Measurements from ENCODE around the gene MFGE8. TPM values are rescaled to one million over a fixed set of nuclear protein-coding genes. Genes with fewer than 3 reads are reported as not detected.

Gene MFGE8
- total RNA-seq, 1 donor from 2014 or later: 19.9 TPM

DNA sequence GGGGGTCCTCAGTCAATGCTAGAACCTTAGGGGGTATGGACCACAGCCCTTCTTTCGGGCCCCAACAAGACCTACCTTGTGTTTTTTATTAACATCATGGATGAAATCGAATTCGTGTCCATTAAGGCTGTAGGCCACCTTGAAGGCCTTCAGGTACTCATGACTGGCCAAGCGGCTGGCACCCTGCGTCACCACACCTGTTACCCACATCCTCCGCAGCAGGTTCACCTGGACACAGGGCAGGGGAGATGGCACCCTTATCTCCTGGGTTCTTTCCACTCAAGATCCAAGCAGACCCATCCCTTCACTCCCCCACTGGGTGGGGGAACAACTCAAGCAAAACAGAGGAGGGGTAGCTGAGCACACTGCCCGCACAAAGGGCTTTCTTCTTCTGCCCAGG is 6.6 kb downstream of the MFGE8 start:
- H3K4me1 Mint-ChIP-seq (ENCODE audit: low read depth, unreplicated experiment): peaks cover 6% of the 10 kb centered on the region

DNA sequence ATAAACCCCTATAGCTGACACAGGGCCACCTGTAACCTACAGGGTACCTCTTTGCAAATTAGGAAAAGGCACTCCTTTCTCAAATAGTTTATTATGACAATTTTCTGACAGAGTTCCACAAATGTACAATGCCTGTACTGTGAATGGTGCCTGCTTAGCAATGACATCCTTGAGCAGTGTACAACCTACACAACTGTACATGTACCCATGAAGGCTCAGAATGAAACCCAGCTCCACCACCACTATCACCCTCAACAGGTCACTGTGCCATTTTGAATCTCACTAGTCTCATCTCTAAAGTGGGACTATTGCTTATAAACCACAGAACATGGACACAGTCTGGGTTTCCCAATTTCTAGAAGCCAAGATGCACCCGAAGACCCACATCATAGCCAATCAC is 7.0 kb downstream of the MFGE8 start:
- Mint-ChIP-seq H3K36me3 (ENCODE audit: unreplicated experiment) (no peaks in the 10 kb centered on the region), H3K27ac (ENCODE audit: unreplicated experiment) (no peak overlapping the region), H3K4me1 (ENCODE audit: low read depth, unreplicated experiment) (peaks cover 6% of the 10 kb centered on the region), H3K4me3 (ENCODE audit: unreplicated experiment) (no peak overlapping the region), H3K27me3 (ENCODE audit: unreplicated experiment) (peaks cover 4% of the 10 kb centered on the region), H3K9me3 (ENCODE audit: unreplicated experiment) (peaks cover 9% of the 10 kb centered on the region)
- TF ChIP-seq, protein P1, sequence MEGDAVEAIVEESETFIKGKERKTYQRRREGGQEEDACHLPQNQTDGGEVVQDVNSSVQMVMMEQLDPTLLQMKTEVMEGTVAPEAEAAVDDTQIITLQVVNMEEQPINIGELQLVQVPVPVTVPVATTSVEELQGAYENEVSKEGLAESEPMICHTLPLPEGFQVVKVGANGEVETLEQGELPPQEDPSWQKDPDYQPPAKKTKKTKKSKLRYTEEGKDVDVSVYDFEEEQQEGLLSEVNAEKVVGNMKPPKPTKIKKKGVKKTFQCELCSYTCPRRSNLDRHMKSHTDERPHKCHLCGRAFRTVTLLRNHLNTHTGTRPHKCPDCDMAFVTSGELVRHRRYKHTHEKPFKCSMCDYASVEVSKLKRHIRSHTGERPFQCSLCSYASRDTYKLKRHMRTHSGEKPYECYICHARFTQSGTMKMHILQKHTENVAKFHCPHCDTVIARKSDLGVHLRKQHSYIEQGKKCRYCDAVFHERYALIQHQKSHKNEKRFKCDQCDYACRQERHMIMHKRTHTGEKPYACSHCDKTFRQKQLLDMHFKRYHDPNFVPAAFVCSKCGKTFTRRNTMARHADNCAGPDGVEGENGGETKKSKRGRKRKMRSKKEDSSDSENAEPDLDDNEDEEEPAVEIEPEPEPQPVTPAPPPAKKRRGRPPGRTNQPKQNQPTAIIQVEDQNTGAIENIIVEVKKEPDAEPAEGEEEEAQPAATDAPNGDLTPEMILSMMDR (IDR thresholded peaks at IDR 0.05; ENCODE audit: partially characterized antibody, unreplicated experiment): no peak
- DNase-seq: no peak

More for the DNA sequence above, 6.6 kb downstream of the MFGE8 start:
- no peaks in the 10 kb centered on the region for H3K36me3 Mint-ChIP-seq (ENCODE audit: unreplicated experiment)
- DNase-seq: no peak
- peaks cover 4% of the 10 kb centered on the region for H3K27me3 Mint-ChIP-seq (ENCODE audit: unreplicated experiment)
- no peak overlapping the region for H3K4me3 Mint-ChIP-seq (ENCODE audit: unreplicated experiment)
- H3K27ac Mint-ChIP-seq (ENCODE audit: unreplicated experiment): no peak overlapping the region
- TF ChIP-seq, protein P1 (IDR thresholded peaks at IDR 0.05; ENCODE audit: partially characterized antibody, unreplicated experiment): no peak
- peaks cover 9% of the 10 kb centered on the region for H3K9me3 Mint-ChIP-seq (ENCODE audit: unreplicated experiment)

DNA sequence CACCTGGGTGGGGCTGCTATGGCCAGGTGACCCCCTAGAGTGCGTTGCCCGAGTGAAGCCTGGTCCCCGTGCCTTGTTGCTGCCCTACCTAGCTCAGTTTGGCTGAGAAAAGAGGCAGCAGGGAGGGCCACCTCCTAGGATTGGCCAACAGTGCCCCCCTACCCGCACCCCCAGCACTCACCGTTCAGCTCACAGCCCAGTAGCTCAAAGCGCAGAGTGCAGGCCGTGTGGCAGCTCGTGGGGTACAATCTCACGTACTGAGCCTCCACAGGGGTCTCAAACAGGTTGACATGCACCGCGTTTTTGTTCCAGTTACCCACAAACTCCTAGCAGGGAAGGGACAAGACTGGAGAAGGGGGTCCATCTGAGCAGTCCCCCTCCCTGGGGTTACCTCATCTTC is 7.6 kb downstream of the MFGE8 start:
- H3K27me3 Mint-ChIP-seq (ENCODE audit: unreplicated experiment): peaks cover 2% of the 10 kb centered on the region
- H3K4me3 Mint-ChIP-seq (ENCODE audit: unreplicated experiment): no peak overlapping the region

DNA sequence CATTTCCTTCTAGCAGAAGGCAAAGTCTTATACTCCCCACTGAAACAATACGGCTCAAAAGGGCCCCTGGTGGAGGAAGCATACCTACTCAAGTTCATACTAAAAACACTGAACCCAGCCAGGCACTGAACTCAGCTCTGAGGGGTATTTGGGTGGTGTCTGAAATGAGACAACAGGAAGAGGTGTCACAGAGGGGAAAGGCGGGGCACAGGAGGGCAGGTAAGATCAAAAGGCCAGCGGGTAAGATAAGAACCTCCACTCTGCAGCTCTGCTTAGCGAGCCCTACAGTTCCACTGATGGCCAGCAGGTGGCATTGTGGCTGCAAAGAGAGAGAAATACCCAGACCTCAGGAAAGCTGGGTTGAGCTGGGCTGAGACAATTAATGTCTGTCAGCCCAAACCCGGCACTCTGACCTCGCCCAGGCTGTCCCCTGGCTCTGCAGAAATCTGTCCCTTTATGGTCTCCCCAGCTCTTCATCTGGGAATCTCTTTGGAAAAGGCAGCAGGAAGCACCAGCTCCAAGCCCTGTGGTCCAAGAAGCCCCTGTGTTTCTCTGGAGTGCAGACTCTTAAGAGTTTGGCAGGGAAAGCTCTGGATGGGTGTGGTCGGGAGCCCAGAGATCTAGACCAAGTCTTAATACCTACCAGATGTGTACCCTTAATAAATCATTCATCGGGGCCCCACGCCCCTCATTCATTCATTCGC is 8.4 kb downstream of the MFGE8 start:
- H3K27ac Mint-ChIP-seq (ENCODE audit: unreplicated experiment): no peak overlapping the region
- TF ChIP-seq, protein P1 (IDR thresholded peaks at IDR 0.05; ENCODE audit: partially characterized antibody, unreplicated experiment): peak; percentile 99
- peaks cover 5% of the 10 kb centered on the region for H3K9me3 Mint-ChIP-seq (ENCODE audit: unreplicated experiment)
- H3K36me3 Mint-ChIP-seq (ENCODE audit: unreplicated experiment): no peaks in the 10 kb centered on the region
- DNase-seq: peak; percentile 93
- peaks cover 2% of the 10 kb centered on the region for H3K27me3 Mint-ChIP-seq (ENCODE audit: unreplicated experiment)
- H3K4me3 Mint-ChIP-seq (ENCODE audit: unreplicated experiment): no peak overlapping the region
- H3K4me1 Mint-ChIP-seq (ENCODE audit: low read depth, unreplicated experiment): no peaks in the 10 kb centered on the region

More for the DNA sequence above, 7.6 kb downstream of the MFGE8 start:
- TF ChIP-seq, protein P1 (IDR thresholded peaks at IDR 0.05; ENCODE audit: partially characterized antibody, unreplicated experiment): no peak
- Mint-ChIP-seq H3K9me3 (ENCODE audit: unreplicated experiment) (peaks cover 7% of the 10 kb centered on the region), H3K36me3 (ENCODE audit: unreplicated experiment) (no peaks in the 10 kb centered on the region), H3K4me1 (ENCODE audit: low read depth, unreplicated experiment) (peaks cover 5% of the 10 kb centered on the region), H3K27ac (ENCODE audit: unreplicated experiment) (no peak overlapping the region)
- no peak for DNase-seq

DNA sequence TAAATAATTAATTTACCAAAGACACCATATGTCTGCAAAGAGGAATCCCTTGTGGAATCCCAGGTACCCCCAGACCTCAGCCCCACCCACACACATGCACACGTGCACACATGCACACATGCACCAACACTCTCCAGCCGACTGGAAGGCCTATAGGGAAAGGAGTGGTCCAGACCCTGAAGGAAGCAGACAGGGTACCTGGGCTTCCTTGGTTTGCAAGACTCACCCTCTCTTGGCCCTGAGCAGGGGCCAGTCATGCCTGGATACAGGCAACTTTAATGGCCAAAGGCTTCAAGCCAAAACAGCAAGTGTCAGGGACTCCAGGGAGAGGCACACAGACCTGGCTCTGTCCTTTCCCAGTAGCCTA is 8.9 kb downstream of the MFGE8 start:
- Mint-ChIP-seq H3K9me3 (ENCODE audit: unreplicated experiment) (peaks cover 5% of the 10 kb centered on the region), H3K4me1 (ENCODE audit: low read depth, unreplicated experiment) (no peaks in the 10 kb centered on the region), H3K4me3 (ENCODE audit: unreplicated experiment) (no peak overlapping the region), H3K36me3 (ENCODE audit: unreplicated experiment) (no peaks in the 10 kb centered on the region), H3K27ac (ENCODE audit: unreplicated experiment) (no peak overlapping the region), H3K27me3 (ENCODE audit: unreplicated experiment) (peaks cover under 1% of the 10 kb centered on the region)
- TF ChIP-seq, protein P1 (IDR thresholded peaks at IDR 0.05; ENCODE audit: partially characterized antibody, unreplicated experiment): no peak
- DNase-seq: no peak
